ENCODE results near the gene PHAF1. TPM values are rescaled to one million over a fixed set of nuclear protein-coding genes. Genes with fewer than 3 reads are reported as not detected.
A peak's percentile ranks its signal among the peaks of the same experiment; 100 is the strongest.

The PHAF1 gene
- total and polyA plus RNA-seq, 12 donors = 7.1 to 12.7 (median 11.5) TPM

GRCh38 chr16:67108931-67109406 is 772 bp upstream of the PHAF1 start:
- Histone ChIP-seq H3K36me3 (peaks cover 0 to 13% (median 0%) of the 10 kb centered on the region in 9 donors), H3K4me3 (peak overlapping the region; percentile 76 to 100 (median 94)), H3K27me3 (no peaks in the 10 kb centered on the region), H3K9me3 (no peaks in the 10 kb centered on the region), H3K27ac (peak overlapping the region; percentile 55 to 96 (median 86)), H3K4me1 (peaks cover 7 to 57% (median 25%) of the 10 kb centered on the region in 9 donors)
- no peak for ATAC-seq
- no peak for DNase-seq
- no peak for TF ChIP-seq CTCF (IDR thresholded peaks at IDR 0.05)
- WGBS, 2 donors = 63 to 66% methylated on average over 18 of the region's 18 CpGs
- intact Hi-C loops (cut with DNase I) = loop anchor here in 3 of 10 donors (2.0 to 5.0 kb wide), 3 partner anchors 77 to 132 kb away; partner anchors contain the start of gene CBFB (in 1 of the 3)

DNA sequence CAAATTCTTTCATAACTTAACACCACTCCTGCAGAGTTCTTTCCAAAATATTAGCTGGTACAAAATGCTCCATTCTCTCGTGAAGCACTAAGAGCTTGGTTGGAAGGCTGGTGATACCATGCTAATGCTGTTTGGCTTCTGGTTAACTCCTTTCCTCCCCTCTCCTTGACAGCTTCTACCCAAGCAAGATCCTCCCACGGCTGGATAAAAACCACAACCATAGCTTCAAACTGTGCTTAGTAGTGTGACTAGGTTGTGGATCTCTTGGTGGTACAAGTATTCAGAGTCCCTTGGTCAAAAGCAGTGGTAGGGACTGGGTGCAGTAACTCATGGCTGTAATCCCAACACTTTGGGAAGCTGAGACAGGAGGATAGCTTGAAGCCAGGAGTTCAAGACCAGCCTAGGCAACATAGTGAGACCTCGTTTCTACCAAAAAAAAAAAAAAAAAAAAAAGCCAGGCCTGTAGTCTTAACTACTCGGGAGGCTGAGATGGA is 2.3 kb downstream of the PHAF1 start:
- Histone ChIP-seq H3K36me3 (peaks cover 0 to 25% (median 0%) of the 10 kb centered on the region in 9 donors), H3K9me3 (no peaks in the 10 kb centered on the region), H3K27ac (no peak overlapping the region), H3K4me1 (peaks cover 7 to 61% (median 25%) of the 10 kb centered on the region in 9 donors), H3K27me3 (no peaks in the 10 kb centered on the region), H3K4me3 (no peak overlapping the region)
- no peak for ATAC-seq
- WGBS, 2 donors = 77 to 92% methylated on average over 4 of the region's 4 CpGs
- intact Hi-C loops (cut with DNase I) = loop anchor here in 1 of 10 donors (5.0 kb wide), 1 partner anchor 40 kb away; the partner anchor contains the start of gene B3GNT9
- TF ChIP-seq CTCF (IDR thresholded peaks at IDR 0.05) = no peak
- DNase-seq = no peak

DNA sequence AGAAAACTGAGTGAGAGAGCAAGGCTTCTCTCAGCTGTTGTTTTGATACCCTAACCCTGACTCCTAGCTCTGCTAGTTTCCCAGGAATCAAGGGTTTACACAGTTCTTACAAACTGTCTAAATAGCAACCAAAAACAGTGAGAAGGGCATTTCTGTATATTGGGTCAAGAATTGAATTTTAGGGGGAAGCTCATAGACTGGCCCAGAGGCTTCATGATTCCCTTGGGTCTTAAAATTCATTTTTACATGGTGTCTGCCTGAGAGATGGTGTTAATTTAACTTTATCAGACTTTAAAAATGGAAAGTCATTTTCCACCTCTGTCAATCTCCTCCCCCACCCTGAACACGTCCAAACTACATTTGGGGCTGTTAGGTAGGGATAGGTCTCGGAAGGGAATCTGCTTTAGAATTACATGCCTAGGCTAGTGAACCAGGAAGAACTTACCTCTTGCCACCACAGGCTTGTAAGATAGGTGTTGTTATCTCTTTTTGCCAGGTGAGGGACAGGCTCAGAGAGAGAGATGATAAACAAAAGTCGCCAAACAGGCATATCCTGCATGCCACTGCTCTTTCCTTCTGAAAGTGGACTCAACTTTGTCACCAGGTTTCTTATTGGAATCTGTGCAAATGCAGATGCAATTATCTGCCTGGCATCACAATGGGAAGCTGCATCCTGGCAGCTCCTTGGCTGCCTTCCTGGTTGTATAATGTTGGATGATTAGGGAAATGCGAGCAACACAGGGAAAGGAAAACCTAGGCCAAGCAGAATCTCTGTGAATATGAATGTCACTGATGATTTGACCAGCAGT is 3.1 kb downstream of the PHAF1 start:
- Histone ChIP-seq H3K4me1 (peaks cover 7 to 61% (median 25%) of the 10 kb centered on the region in 9 donors), H3K9me3 (no peaks in the 10 kb centered on the region), H3K4me3 (no peak overlapping the region), H3K27ac (no peak overlapping the region), H3K27me3 (no peaks in the 10 kb centered on the region), H3K36me3 (peaks cover 0 to 25% (median 0%) of the 10 kb centered on the region in 9 donors)
- intact Hi-C loops (cut with DNase I) = loop anchor here in 1 of 10 donors (5.0 kb wide), 1 partner anchor 40 kb away; the partner anchor contains the start of gene B3GNT9
- no peak for TF ChIP-seq CTCF (IDR thresholded peaks at IDR 0.05)
- DNase-seq (no peak), ATAC-seq (no peak)
- WGBS, 2 donors = 73 to 74% methylated on average over 4 of the region's 4 CpGs

- intact Hi-C loops (cut with DNase I) = loop anchor here in 1 of 10 donors (5.0 kb wide), 1 partner anchor 38 kb away; the partner anchor contains the start of gene B3GNT9
These were observed 5.1 kb downstream of the PHAF1 start for GRCh38 chr16:67114793-67115192.

More at GRCh38 chr16:67114793-67115192, 5.1 kb downstream of the PHAF1 start:
- 82 to 83% methylated on average over 2 of the region's 2 CpGs for WGBS, 2 donors
- DNase-seq (no peak), ATAC-seq (no peak)
- no peak overlapping the region for H3K27ac ChIP-seq
- H3K9me3 ChIP-seq = no peaks in the 10 kb centered on the region
- no peak for TF ChIP-seq CTCF (IDR thresholded peaks at IDR 0.05)
- H3K4me3 ChIP-seq = no peak overlapping the region
- peaks cover 0 to 27% (median 0%) of the 10 kb centered on the region in 9 donors for H3K36me3 ChIP-seq
- H3K4me1 ChIP-seq = peaks cover 7 to 54% (median 18%) of the 10 kb centered on the region in 9 donors
- H3K27me3 ChIP-seq = no peaks in the 10 kb centered on the region
